GM15510 (cell line): ENCODE data around the gene TMCO4.

ENCODE experiments used
- POLR2A ChIP-seq: IDR thresholded peaks from 3 replicates; pipeline ENCODE4 v1.6.1; 2011; ENCODE audit warnings: borderline replicate concordance; ENCODE audit not compliant: insufficient read length; ENCODE audit errors: extremely low read depth

Gene TMCO4

DNA sequence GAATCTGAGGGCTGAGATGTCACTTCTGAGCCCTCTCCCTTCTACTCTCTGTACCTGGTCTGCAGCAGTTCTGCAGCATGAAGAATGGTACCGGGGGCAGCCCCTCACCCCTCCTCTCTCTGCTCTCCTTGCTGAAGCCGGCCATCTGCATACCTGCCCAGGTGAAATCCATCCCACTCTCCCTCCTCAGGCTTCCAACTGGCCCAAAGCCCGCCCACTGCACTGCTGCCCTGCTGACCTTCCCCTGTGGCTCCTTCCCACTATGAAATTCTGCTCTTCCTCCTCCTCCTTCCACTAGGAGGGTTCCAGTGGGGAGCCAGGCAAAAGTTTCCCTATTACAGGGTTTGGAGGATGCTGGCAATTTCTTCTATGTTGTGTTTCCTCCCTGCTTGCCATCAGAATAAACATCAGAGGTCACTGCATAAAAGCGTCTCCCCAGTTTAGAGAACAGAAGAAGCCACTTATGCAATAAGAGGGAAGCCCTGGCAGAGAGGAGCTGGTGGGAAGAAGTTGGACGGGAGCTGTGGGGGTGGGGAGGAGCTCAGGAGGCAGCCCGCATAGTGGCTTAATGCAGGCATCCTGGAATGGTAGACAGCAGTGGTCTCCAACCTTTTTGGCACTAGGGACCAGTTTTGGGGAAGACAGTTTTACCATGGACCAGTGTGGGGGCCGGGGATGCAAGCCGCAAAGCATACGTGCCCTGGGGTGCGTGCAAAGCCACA, 30.3 kb downstream of the TMCO4 start:
- TF ChIP-seq POLR2A = no peak

GRCh38 chr1:19768353-19769210, 31.1 kb downstream of the TMCO4 start:
- TF ChIP-seq POLR2A = no peak

GRCh38 chr1:19765623-19766022, 34.1 kb downstream of the TMCO4 start:
- TF ChIP-seq POLR2A = no peak

- TF ChIP-seq POLR2A = no peak
These were observed 34.9 kb downstream of the TMCO4 start for GRCh38 chr1:19764848-19765247.

GRCh38 chr1:19762175-19762779, 37.4 kb downstream of the TMCO4 start:
- TF ChIP-seq POLR2A = no peak

DNA sequence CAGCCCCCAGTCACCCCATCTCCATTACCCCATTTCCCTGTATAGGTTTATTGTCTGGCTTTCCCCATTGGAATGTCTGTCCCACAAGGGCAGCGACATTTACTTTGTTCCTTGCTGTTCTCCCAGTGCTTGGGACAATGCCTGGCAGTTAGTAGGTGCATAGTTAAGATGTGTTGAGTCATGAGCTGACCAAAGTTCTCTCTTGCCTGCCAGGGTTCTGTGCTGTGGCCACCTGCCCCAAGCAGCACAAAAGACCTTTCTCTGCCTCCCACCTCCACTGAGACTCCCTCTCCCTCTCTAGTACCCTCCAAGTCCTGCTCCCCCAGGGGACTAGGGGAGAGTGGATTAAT, 40.0 kb downstream of the TMCO4 start:
- TF ChIP-seq POLR2A = no peak

DNA sequence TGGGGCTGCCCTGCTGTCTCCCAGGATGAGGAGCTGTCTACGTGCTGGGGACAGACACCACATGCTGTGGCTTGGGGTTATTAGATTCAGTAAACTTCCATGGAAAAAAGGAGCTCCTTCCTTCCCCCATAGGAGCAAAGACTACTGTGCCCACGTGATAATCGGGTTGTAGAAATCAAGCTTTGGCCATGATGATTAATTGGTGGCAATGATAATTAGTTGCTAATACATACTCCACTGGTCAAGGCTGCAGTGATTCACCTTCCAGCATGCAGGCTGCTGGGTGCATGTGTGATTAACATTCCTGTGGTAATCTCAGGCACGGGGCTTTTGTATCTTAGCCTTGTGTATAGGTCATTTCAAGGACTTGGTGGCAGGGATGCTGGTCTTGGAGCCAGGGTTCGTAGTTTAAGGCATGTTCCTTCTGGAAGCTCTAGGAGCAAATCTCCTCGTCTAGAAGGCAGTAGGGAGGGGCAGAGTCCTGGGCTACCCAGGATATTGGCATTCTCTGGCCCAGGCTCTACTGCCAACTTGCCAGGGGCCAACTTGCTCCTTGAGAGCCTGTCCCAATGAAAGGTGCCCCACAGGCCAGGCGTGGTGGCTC, 41.4 kb downstream of the TMCO4 start:
- TF ChIP-seq POLR2A = no peak

DNA sequence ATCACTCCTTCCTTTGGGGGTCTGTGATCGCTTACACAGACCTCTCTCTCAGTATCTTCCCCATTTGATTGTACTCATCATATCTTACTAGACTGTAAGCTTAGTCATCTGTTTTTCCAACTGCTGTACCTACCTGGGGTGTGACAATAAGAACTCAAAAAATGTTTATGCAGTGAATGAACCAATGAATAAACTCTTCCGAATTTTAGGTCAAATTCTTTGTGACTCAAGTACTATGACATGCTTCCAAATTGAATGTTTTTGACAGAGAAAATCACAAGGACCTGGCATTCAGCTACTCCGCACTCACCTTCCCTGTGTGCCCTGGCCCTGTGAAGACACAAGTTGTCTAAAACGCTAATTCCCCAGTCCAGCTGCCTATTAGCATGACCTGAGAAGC, 42.1 kb downstream of the TMCO4 start:
- TF ChIP-seq POLR2A = no peak

GRCh38 chr1:19756480-19756879, 43.2 kb downstream of the TMCO4 start:
- no peak for TF ChIP-seq POLR2A

DNA sequence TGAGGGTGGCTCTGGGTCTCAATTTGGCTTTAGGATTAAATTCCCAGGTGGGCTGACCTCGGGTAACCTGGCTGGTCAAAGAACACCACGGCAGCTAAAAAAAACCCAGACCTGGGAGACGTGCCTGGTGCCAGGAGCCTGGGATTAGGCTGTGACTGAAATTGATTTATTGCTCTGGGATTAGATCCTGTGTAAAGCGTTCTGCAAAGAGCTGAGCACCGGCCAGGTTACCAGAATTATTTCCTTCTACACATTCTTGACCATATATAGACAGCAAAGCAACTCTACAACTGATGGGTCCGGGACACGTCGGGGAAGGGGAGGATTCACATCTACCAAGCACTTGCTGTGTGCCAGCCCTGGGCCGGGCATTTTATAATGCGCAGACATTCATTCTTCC, 45.2 kb downstream of the TMCO4 start:
- no peak for TF ChIP-seq POLR2A

GRCh38 chr1:19752083-19752696, 47.5 kb downstream of the TMCO4 start:
- TF ChIP-seq POLR2A = no peak

DNA sequence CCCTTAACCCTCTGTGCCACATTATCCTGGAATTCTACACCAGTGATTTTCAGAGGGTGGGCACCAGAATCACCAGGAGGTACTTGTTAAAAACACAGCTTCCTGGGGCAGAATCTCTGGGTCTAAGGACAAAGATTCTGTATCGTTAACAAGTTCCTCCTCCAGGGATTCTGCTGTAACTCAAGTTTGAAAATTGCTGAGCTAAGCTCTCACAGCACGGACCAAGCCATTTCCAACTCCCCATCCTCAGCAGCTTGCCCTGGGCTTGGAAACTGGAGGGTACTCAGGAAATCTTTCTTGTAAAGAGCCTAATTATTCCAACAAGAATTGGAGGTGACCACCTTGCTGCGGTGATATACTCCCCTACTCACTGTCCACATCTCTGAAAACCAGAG, 48.8 kb downstream of the TMCO4 start:
- no peak for TF ChIP-seq POLR2A

DNA sequence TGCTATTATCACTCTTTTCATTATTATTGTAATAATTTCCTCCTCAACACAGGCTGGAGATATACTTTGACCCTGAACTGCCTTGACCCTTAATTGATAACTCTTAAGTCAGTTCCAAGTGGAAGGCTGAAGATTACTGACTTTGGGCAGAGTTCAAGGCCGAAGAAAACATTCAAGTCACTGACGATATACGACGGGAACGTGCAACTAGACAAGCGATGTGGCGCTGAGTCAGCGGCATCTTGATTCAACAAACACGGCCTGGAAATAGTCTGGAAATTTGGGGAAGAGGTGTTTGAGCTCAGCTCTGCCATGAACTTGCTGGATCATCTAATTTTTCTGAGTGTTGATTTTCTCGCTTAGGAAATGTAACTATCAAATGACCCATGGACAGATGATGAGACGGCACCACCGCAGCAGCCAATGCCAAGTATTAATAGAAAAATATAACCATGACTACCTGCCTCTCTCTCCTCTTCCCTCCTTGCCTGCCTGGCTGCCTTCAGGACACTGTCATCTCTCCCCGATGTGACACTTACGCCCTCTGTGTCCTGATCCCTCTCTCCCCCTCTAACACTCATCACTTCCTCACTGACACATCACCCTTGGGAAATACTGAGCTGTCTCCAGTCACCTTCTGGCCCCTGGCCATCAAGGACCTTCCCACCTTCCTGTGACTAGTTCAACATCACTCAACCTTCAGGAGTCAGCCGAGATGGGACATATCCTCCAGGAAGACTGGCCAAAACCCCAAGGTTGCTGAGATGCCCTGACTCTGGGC, 49.4 kb downstream of the TMCO4 start:
- TF ChIP-seq POLR2A = no peak

DNA sequence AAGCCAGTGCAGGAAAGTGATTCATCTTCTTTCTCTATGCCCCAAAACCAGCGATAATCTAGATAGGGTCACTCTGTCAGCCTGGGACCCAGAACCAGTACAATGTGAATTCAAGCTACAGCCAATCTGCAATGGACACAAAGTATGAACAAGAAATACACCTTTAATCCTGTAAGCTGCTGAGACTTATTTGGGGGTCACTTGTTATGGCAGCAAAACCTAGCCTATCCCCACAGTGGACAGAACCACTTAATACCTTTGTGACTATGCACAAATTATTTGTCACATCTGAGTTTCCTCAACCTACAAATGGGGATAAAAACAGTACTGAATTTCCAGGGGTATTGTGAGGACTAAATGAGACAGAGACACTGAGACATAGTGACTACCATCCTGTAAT, 50.0 kb downstream of the TMCO4 start:
- TF ChIP-seq POLR2A = no peak
